Type B pancreatic cell (in vitro differentiated cells): ENCODE results near the gene POMT1. TPM values are rescaled to one million over a fixed set of nuclear protein-coding genes. Genes with fewer than 3 reads are reported as not detected.

ENCODE experiments used
- DNase-seq: peaks from one replicate; pipeline ENCODE4 v3.0.0; 2021; ENCODE audit warnings: mixed read lengths; ENCODE audit not compliant: unreplicated experiment; ENCODE audit errors: extremely low spot score
- H3K27ac Mint-ChIP-seq: 2 replicates; pipeline ENCODE4 v1.8.0; 2021; ENCODE audit warnings: mild to moderate bottlenecking, mixed read lengths
- H3K27me3 Mint-ChIP-seq: 2 replicates; pipeline ENCODE4 v1.8.0; 2021; ENCODE audit warnings: mixed read lengths
- H3K36me3 Mint-ChIP-seq: 2 replicates; pipeline ENCODE4 v1.8.0; 2021; ENCODE audit warnings: mixed read lengths
- H3K4me1 Mint-ChIP-seq: one replicate; pipeline ENCODE4 v1.8.0; 2021; ENCODE audit warnings: mixed read lengths; ENCODE audit not compliant: unreplicated experiment
- H3K4me3 Mint-ChIP-seq: 2 replicates; pipeline ENCODE4 v1.8.0; 2021; ENCODE audit warnings: mild to moderate bottlenecking, mixed read lengths
- H3K9me3 Mint-ChIP-seq: 2 replicates; pipeline ENCODE4 v1.8.0; 2021; ENCODE audit warnings: mixed read lengths
- total RNA-seq: library from RNA; stranded (reverse); gene quantifications from 2 replicates; pipeline ENCODE4 v1.2.1, GENCODE V29; 2021; ENCODE audit warnings: low replicate concordance
- TF ChIP-seq, protein P1 (sequence below): fragments of 200-600 bp; sonication (generic); conservative IDR thresholded peaks from 2 replicates; pipeline ENCODE4 v1.5.0; 2021; ENCODE audit warnings: antibody characterized with exemption, mild to moderate bottlenecking

Gene POMT1
- total RNA-seq, 1 donor from 2014 or later: 48.7 TPM

DNA sequence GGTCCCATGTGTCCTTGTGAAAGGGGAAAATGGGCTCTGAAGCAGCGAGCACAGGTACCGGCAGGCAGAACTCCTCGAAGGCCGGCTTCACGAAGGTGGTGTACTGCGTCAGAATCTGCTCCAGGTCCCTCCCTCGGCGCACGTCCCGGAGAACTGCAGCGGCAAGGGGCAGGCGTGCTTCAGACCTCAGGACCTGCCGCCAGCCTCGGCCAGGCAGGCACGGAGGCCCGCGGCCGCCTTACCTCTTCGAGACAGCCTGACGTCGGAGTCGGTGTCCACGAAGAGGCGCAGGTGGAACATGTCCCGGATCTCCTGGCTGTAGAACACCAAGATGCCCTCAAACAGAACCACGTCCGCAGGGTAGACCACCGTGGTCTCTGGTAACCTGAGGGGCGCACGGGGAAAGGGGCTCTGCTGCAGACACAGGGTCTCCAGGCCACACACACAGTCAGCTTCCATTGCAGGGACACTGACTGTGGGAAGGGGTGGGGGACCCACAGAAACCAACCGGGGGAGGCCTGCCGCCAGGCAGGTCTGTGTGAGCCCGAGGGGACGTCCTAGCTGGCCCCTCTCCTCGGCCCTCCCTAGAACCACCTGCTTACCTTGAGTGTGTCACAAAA, 26.3 kb downstream of the POMT1 start:
- Mint-ChIP-seq H3K36me3 (peaks cover 8% of the 10 kb centered on the region), H3K4me3 (peak overlapping the region; percentile 88), H3K4me1 (peaks cover 7% of the 10 kb centered on the region), H3K9me3 (no peaks in the 10 kb centered on the region), H3K27me3 (no peaks in the 10 kb centered on the region), H3K27ac (no peak overlapping the region)
- no peak for DNase-seq
- TF ChIP-seq, protein P1, sequence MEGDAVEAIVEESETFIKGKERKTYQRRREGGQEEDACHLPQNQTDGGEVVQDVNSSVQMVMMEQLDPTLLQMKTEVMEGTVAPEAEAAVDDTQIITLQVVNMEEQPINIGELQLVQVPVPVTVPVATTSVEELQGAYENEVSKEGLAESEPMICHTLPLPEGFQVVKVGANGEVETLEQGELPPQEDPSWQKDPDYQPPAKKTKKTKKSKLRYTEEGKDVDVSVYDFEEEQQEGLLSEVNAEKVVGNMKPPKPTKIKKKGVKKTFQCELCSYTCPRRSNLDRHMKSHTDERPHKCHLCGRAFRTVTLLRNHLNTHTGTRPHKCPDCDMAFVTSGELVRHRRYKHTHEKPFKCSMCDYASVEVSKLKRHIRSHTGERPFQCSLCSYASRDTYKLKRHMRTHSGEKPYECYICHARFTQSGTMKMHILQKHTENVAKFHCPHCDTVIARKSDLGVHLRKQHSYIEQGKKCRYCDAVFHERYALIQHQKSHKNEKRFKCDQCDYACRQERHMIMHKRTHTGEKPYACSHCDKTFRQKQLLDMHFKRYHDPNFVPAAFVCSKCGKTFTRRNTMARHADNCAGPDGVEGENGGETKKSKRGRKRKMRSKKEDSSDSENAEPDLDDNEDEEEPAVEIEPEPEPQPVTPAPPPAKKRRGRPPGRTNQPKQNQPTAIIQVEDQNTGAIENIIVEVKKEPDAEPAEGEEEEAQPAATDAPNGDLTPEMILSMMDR: no peak

DNA sequence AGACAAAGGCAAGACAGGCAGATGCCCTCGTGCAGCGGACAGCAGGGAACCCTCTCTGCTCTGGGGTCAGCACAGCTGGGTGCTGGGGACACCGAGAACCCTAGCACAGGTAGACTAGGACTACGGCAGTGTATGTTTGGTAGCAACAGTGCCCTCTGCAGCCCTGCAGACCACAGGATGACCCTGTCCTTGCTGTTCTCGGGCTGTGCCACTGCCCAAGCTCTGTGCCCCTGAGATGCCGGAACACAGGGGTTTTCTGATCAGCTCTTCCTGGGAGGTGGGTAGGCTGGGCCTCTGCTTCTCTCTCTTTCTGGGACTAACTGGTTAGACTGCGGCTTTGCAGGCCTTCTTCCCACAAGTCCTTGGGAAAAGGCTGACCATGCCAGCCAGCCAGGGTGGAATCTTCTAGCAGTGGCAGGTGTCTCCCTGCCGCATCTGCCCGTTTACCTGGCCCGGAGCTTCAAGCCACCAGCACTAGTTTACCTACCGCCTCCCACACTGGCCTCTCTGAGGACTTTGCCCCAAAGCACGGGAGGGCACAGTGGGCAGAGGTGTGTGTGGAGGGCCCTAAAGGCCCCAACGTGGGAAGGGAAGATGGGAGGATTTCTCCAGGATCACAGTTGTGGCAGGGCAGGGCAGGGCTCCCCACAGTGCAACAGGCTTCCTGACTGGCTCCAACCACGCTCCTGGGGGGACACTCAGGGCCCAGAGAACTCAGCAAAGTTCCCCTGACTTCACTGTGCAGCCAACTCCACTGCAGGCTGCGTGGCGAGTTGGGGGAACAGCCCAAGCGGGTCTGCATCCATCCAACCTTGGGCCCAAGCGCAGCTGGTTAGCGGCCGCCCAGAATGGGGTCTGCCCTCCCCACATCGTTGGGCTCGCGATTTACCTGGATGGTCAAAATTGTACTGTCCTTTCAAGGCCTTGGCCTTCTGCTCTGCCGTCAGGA, 27.2 kb downstream of the POMT1 start:
- TF ChIP-seq, protein P1: no peak
- H3K4me3 Mint-ChIP-seq: peak overlapping the region; percentile 88
- no peaks in the 10 kb centered on the region for H3K27me3 Mint-ChIP-seq
- H3K4me1 Mint-ChIP-seq: peaks cover 7% of the 10 kb centered on the region
- DNase-seq: no peak
- no peak overlapping the region for H3K27ac Mint-ChIP-seq
- H3K36me3 Mint-ChIP-seq: peaks cover 8% of the 10 kb centered on the region
- no peaks in the 10 kb centered on the region for H3K9me3 Mint-ChIP-seq

DNA sequence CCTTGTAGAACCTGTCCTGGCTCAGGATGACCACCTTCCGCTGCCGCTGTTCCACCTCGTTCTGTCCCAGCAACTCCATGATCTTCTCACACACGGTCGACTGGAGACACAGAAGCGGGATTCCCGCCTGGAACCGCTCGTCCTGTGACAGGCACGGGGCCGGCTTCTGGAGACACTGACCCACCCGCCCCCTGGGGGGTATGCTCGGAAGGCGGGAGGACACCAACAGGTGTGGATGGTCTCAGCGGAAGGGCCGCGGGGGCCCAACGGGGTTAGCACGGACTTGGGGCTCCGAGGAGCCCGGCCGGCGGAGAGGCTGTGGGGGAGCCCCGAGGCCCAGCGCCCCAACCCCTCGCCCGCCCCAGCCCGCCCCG, 27.8 kb downstream of the POMT1 start:
- no peaks in the 10 kb centered on the region for H3K27me3 Mint-ChIP-seq
- H3K4me3 Mint-ChIP-seq: peak overlapping the region; percentile 88
- no peak overlapping the region for H3K27ac Mint-ChIP-seq
- DNase-seq: no peak
- peaks cover 7% of the 10 kb centered on the region for H3K4me1 Mint-ChIP-seq
- H3K9me3 Mint-ChIP-seq: no peaks in the 10 kb centered on the region
- TF ChIP-seq, protein P1: peak; percentile 36
- H3K36me3 Mint-ChIP-seq: peaks cover 8% of the 10 kb centered on the region

DNA sequence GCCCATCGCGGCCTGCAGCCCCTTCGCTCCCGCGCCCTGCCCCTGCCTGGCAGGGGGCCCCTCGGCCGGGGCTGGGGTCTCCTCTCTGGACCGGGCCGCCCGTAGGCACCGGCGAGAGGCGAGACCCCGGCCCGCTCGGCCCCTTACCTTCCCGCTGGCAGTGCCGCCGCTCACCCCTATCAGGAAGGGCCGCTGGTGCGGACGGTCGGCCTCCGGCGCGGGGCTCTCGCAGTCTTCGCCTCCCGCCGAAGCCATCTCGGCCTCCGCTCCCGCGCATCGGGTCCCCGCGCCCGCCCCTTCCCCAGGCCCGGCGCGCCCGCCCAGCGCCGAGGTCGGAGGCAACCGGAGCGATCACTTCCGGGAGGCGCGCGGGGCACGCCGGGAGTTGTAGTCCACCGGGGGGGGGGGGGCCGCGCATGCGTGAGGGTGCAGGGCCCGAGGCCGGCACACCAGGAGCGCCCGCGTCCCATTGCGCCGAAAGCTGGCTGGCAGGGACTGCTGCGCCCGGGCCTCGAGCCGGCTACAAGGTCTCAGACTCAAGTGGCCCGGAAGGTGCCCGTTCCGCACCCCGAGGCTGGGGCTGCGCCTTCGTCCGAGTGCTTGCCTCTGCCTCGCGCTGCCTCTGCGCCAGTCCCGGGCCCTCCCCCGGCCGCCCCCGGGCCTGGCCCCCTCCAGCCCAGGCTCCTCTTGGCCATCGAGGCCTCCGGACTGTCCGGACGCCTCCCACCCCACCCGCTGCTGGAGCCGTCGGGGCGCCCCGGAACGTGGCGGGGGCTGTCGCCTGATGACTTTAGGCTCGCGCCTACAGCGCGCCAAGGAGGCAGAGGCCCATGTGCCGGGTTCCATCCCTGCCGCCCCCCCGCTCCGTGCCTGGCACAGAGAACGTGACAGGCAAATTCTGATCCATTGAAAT, 28.5 kb downstream of the POMT1 start, which contains the start of gene UCK1:
Gene UCK1 (minus strand): TSS at position 344 of the 913 bp plus-strand sequence. CDS start 89 bp downstream, at position 255.
- H3K27ac Mint-ChIP-seq: no peak within 1 kb of the TSS
- H3K27me3 Mint-ChIP-seq: no peaks in the 10 kb centered on the region
- peak within 1 kb of the TSS; percentile 88 for H3K4me3 Mint-ChIP-seq
- H3K4me1 Mint-ChIP-seq: peaks cover 7% of the 10 kb centered on the region
- TF ChIP-seq, protein P1: no peak
- peaks cover 6% of the 10 kb centered on the region for H3K36me3 Mint-ChIP-seq
- no peaks in the 10 kb centered on the region for H3K9me3 Mint-ChIP-seq
- peak; percentile 84 for DNase-seq

DNA sequence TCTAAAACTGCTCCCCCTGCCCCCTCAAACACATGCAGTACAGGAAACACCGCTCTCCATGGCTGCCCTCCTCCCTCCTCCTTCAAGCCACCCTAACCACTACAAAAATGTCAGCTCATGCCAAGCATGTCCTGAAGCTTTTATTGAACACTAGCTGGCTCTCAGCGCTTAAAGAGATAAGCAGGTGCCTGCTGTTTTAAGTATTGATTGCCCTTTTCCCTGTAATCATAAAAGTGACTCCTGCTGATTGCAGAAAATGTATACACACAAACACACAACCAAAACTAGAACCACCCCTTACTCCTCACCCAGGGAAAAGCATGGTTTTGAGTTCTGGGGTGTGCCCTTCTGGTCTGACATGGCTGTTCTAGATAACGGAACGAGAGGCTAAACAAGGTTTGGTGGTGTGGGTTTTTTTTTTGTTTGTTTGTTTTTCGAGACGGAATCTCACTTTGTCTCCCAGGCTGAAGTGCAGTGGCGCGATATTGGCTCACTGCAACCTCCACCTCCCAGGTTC, 32.1 kb downstream of the POMT1 start:
- DNase-seq: no peak
- Mint-ChIP-seq H3K27ac (no peak overlapping the region), H3K36me3 (peaks cover 4% of the 10 kb centered on the region), H3K4me1 (peaks cover 7% of the 10 kb centered on the region), H3K4me3 (peak overlapping the region; percentile 45), H3K9me3 (no peaks in the 10 kb centered on the region), H3K27me3 (no peaks in the 10 kb centered on the region)
- TF ChIP-seq, protein P1: no peak
